IMR-90 (cell line): Measurements from ENCODE around the gene PPP1R2.

Experiments
- CTCF ChIP-seq: conservative IDR thresholded peaks from 2 replicates; pipeline ENCODE4 v1.5.1; 2012; ENCODE audit warnings: mild to moderate bottlenecking, low read depth, low read length, improper control_type of control experiment
- FOS ChIP-seq: fragments of 150-350 bp; IDR thresholded peaks from 2 replicates; pipeline ENCODE4 v1.6.1; 2016; ENCODE audit warnings: low read depth, low read length
- MAZ ChIP-seq: IDR thresholded peaks from 2 replicates; pipeline ENCODE4 v1.6.1; 2012; ENCODE audit warnings: low read depth, mild to moderate bottlenecking, low read length, improper control_type of control experiment, moderate library complexity, borderline replicate concordance
- NFE2L2 ChIP-seq: fragments of 150-350 bp; IDR thresholded peaks from 2 replicates; pipeline ENCODE4 v1.6.1; 2016; ENCODE audit warnings: low read depth, mild to moderate bottlenecking, low read length
- POLR2A ChIP-seq: IDR thresholded peaks from 2 replicates; pipeline ENCODE4 v1.6.1; 2012; ENCODE audit warnings: mild to moderate bottlenecking, low read depth, low read length
- RAD21 ChIP-seq: IDR thresholded peaks from 2 replicates; pipeline ENCODE4 v1.6.1; 2012; ENCODE audit warnings: low read length, improper control_type of control experiment
- RCOR1 ChIP-seq: IDR thresholded peaks from 2 replicates; pipeline ENCODE4 v1.6.1; 2012; ENCODE audit warnings: mild to moderate bottlenecking, low read length, improper control_type of control experiment; ENCODE audit not compliant: insufficient replicate concordance
- RFX5 ChIP-seq: IDR thresholded peaks from 2 replicates; pipeline ENCODE4 v1.8.0; 2012; ENCODE audit warnings: low read depth, mild to moderate bottlenecking, low read length, moderate library complexity

- TF ChIP-seq CTCF = no peak
- no peak for TF ChIP-seq RFX5
- no peak for TF ChIP-seq POLR2A
- TF ChIP-seq NFE2L2 = no peak
- TF ChIP-seq MAZ = no peak
- no peak for TF ChIP-seq FOS
- no peak for TF ChIP-seq RAD21
- no peak for TF ChIP-seq RCOR1
These were observed 18.8 kb downstream of the PPP1R2 start for GRCh38 chr3:195524171-195524896.
